GM12892 (cell line): ENCODE data around the gene MKRN2OS.
"Not testable (repeated sequence)": the region's sequence is repeated elsewhere in the genome, so short reads cannot be mapped to it uniquely, and the experiment has no call there.

Experiments used
- POLR2A ChIP-seq: IDR thresholded peaks from 2 replicates; pipeline ENCODE4 v1.6.1; 2011; ENCODE audit warnings: low read depth, low read length, control low read depth
- POLR2AphosphoS5 ChIP-seq: IDR thresholded peaks from 2 replicates; pipeline ENCODE4 v1.6.1; 2011; ENCODE audit warnings: low read depth, low read length, control low read depth

- TF ChIP-seq POLR2A, POLR2AphosphoS5: not testable (repeated sequence)
Observed at GRCh38 chr3:12543497-12543896, 1.8 kb downstream of the MKRN2OS start.
